HCT116 (cell line): ENCODE measurements around the gene ARTN. TPM values are rescaled to one million over a fixed set of nuclear protein-coding genes. Genes with fewer than 3 reads are reported as not detected.

Experiments used
- ATAC-seq: fragments of 200-7000 bp; cut with Tn5 transposase; 2 replicates; pipeline ENCODE4 v1.9.1; 2020; ENCODE audit warnings: mild to moderate bottlenecking, moderate library complexity
- BruUV-seq: library from RNA; stranded (reverse); fragments of 400-500 nt; replicated peaks from 2 replicates; lab custom pipeline; 2021; lab: Mats Ljungman, UMichigan
- CTCF ChIA-PET: fragments of 300-600 bp; sonication (Branson Sonifier 250); formaldehyde crosslinking; loops from one replicate; lab custom pipeline; 2021; ENCODE audit warnings: antibody characterized with exemption; lab: Charles Lee
- POLR2A ChIA-PET: fragments of 300-600, 350-600 bp; sonication (Branson Sonifier 250); formaldehyde crosslinking; loops from one replicate; lab custom pipeline; 2021; ENCODE audit warnings: antibody characterized with exemption; lab: Charles Lee
- RAD21 ChIA-PET, 2 experiments: fragments of 300-600 bp; sonication (Branson Sonifier 250); formaldehyde crosslinking; loops; one replicate each; lab custom pipeline; 2023; ENCODE audit warnings: low total read pairs in 2 of 2; ENCODE audit not compliant: uncharacterized antibody in 2 of 2, unreplicated experiment in 2 of 2, low non-redundant PET in 1 of 2; lab: Charles Lee
- DNase-seq: peaks from one replicate; pipeline ENCODE4 v3.0.0-alpha.2; 2010; ENCODE audit warnings: low read depth, low spot score
- H2AFZ ChIP-seq: fragments of 200-600 bp; shearing (Covaris generic), sonication (generic); 2 replicates; pipeline ENCODE4 v1.6.1; 2017; ENCODE audit warnings: low read depth, mixed run types, mixed read lengths, antibody characterized with exemption, low read length; ENCODE audit not compliant: poor library complexity, severe bottlenecking
- H3K27ac ChIP-seq: 2 replicates; pipeline ENCODE4 v1.5.1; 2012; ENCODE audit warnings: low read depth, low read length
- H3K27me3 ChIP-seq: fragments of 200-600 bp; sonication (generic); 2 replicates; pipeline ENCODE4 v1.6.1; 2016; ENCODE audit warnings: mixed run types, low read length, mixed read lengths; ENCODE audit not compliant: insufficient read depth
- H3K36me3 ChIP-seq, 2 experiments: fragments of 200-500 bp in 1 of 2; fragments of 200-600 bp in 1 of 2; sonication (Bioruptor generic) in 1 of 2; sonication (generic) in 1 of 2; 2 replicates each; pipeline versions ENCODE4 v1.5.1 to v1.6.1; 2014 to 2016; ENCODE audit warnings: low read length in 2 of 2, inconsistent platforms in 1 of 2, mixed read lengths in 1 of 2, mixed run types in 1 of 2; ENCODE audit not compliant: insufficient read depth in 2 of 2, control insufficient read depth in 1 of 2
- H3K4me1 ChIP-seq, 2 experiments: fragments of 200-600 bp in 1 of 2; sonication (generic) in 1 of 2; 2 replicates each; pipeline versions ENCODE4 v1.5.1 to v1.6.1; 2012 to 2017; ENCODE audit warnings: low read length in 2 of 2, inconsistent platforms in 1 of 2, mild to moderate bottlenecking in 1 of 2, mixed read lengths in 1 of 2, mixed run types in 1 of 2, moderate library complexity in 1 of 2; ENCODE audit not compliant: insufficient read depth in 2 of 2, control insufficient read depth in 1 of 2
- H3K4me2 ChIP-seq: fragments of 200-600 bp; sonication (generic); 2 replicates; pipeline ENCODE4 v1.6.1; 2017; ENCODE audit warnings: mixed run types, low read length, mixed read lengths
- H3K4me3 ChIP-seq, 2 experiments: fragments of 200-600 bp in 1 of 2; sonication (generic) in 1 of 2; replicated peaks in 1 of 2; 2 replicates each; pipeline ENCODE4 v1.5.1; 2011 to 2016; ENCODE audit warnings: low read length in 2 of 2, control low read depth in 1 of 2, low read depth in 1 of 2, mild to moderate bottlenecking in 1 of 2, mixed read lengths in 1 of 2, mixed run types in 1 of 2
- H3K79me2 ChIP-seq: fragments of 200-600 bp; sonication (generic); 2 replicates; pipeline ENCODE4 v1.6.1; 2017; ENCODE audit warnings: mild to moderate bottlenecking, mixed run types, low read length, moderate library complexity, mixed read lengths; ENCODE audit not compliant: insufficient read depth
- H3K9ac ChIP-seq: fragments of 200-600 bp; sonication (generic); 2 replicates; pipeline ENCODE4 v1.6.1; 2016; ENCODE audit warnings: low read length, mixed read lengths
- H3K9me2 ChIP-seq: fragments of 200-600 bp; sonication (generic), shearing (Covaris generic); 2 replicates; pipeline ENCODE4 v1.6.1; 2017; ENCODE audit warnings: mixed run types, mild to moderate bottlenecking, moderate library complexity; ENCODE audit not compliant: insufficient read depth
- H3K9me3 ChIP-seq, 2 experiments: fragments of 200-500 bp in 1 of 2; fragments of 200-600 bp in 1 of 2; sonication (Bioruptor generic) in 1 of 2; sonication (generic) in 1 of 2; 2 replicates each; pipeline ENCODE4 v1.6.1; 2014 to 2017; ENCODE audit warnings: low read length in 2 of 2, mixed read lengths in 2 of 2, inconsistent platforms in 1 of 2, low read depth in 1 of 2, mild to moderate bottlenecking in 1 of 2, mixed run types in 1 of 2, moderate library complexity in 1 of 2; ENCODE audit not compliant: control insufficient read depth in 1 of 2, insufficient read depth in 1 of 2
- H4K20me1 ChIP-seq: fragments of 200-600 bp; sonication (generic), shearing (Covaris generic); 2 replicates; pipeline ENCODE4 v1.6.1; 2017; ENCODE audit warnings: mixed run types, mild to moderate bottlenecking, moderate library complexity; ENCODE audit not compliant: insufficient read depth
- CEBPB ChIP-seq: IDR thresholded peaks from 2 replicates; pipeline ENCODE4 v1.6.1; 2012; ENCODE audit warnings: low read depth
- EZH2 ChIP-seq: fragments of 200-600 bp; sonication (generic); IDR thresholded peaks from 2 replicates; pipeline ENCODE4 v1.6.1; 2017; ENCODE audit warnings: antibody characterized with exemption, mixed run types
- EZH2phosphoT487 ChIP-seq: fragments of 200-600 bp; IDR thresholded peaks from 2 replicates; pipeline ENCODE4 v1.6.1; 2018; ENCODE audit warnings: antibody characterized with exemption, borderline replicate concordance
- JUND ChIP-seq: IDR thresholded peaks from 2 replicates; pipeline ENCODE4 v1.6.1; 2012
- POLR2A ChIP-seq: IDR thresholded peaks from 2 replicates; pipeline ENCODE4 v1.7.0; 2011; ENCODE audit warnings: borderline replicate concordance; ENCODE audit not compliant: insufficient read depth, insufficient read length; ENCODE audit errors: extremely low read depth
- RAD21 ChIP-seq: IDR thresholded peaks from 2 replicates; pipeline ENCODE4 v1.6.1; 2012; ENCODE audit warnings: low read depth, mild to moderate bottlenecking
- SP1 ChIP-seq: IDR thresholded peaks from 2 replicates; pipeline ENCODE4 v1.6.1; 2012; ENCODE audit warnings: low read depth
- intact Hi-C: fragments of 100-400 bp; cut with micrococcal nuclease; formaldehyde crosslinking; loops from 2 replicates; pipeline ENCODE4 v1.10.0; 2022
- total RNA-seq: library from RNA; stranded (reverse); gene quantifications from one replicate; pipeline ENCODE4 v1.2.1, GENCODE V29; 2021; ENCODE audit not compliant: unreplicated experiment
- TF ChIP-seq, protein P1 (sequence below): IDR thresholded peaks from 2 replicates; pipeline ENCODE4 v1.6.1; 2011; ENCODE audit warnings: mild to moderate bottlenecking, low read length, moderate library complexity; ENCODE audit not compliant: insufficient replicate concordance; ENCODE audit errors: extremely low read depth

ARTN gene
- total RNA-seq, 1 experiment from 2014 or later, result 36.4 TPM

- CTCF ChIA-PET, result no interaction called here
- DNase-seq (no peak), ATAC-seq (no peak)
- Histone ChIP-seq H4K20me1 (no peaks in the 10 kb centered on the region), H3K4me2 (peak overlapping the region; percentile 93), H3K36me3 (peaks cover 9 to 33% of the 10 kb centered on the region in 2 experiments; a peak in 3 of 4 replicates), H3K27me3 (no peaks in the 10 kb centered on the region), H3K4me3 (peak overlapping the region; percentile 94 to 99; a peak in 3 of 4 replicates), H3K9ac (no peak overlapping the region; the same call in 1 of the 2 replicates), H3K9me3 (no peaks in the 10 kb centered on the region), H2AFZ (no peak overlapping the region), H3K79me2 (peaks cover 34% of the 10 kb centered on the region), H3K27ac (no peak overlapping the region), H3K9me2 (no peaks in the 10 kb centered on the region), H3K4me1 (peaks cover 17 to 41% of the 10 kb centered on the region in 2 experiments)
- intact Hi-C loops, result no loop called here
- no TSS peak for BruUV-seq
- RAD21 ChIA-PET, result no interaction called here
- POLR2A ChIA-PET, result no interaction called here
- no peak for TF ChIP-seq RAD21
- no peak for TF ChIP-seq POLR2A
- no peak for TF ChIP-seq EZH2
- TF ChIP-seq, protein P1, sequence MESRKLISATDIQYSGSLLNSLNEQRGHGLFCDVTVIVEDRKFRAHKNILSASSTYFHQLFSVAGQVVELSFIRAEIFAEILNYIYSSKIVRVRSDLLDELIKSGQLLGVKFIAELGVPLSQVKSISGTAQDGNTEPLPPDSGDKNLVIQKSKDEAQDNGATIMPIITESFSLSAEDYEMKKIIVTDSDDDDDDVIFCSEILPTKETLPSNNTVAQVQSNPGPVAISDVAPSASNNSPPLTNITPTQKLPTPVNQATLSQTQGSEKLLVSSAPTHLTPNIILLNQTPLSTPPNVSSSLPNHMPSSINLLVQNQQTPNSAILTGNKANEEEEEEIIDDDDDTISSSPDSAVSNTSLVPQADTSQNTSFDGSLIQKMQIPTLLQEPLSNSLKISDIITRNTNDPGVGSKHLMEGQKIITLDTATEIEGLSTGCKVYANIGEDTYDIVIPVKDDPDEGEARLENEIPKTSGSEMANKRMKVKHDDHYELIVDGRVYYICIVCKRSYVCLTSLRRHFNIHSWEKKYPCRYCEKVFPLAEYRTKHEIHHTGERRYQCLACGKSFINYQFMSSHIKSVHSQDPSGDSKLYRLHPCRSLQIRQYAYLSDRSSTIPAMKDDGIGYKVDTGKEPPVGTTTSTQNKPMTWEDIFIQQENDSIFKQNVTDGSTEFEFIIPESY, result no peak
- no peak for TF ChIP-seq JUND
- TF ChIP-seq SP1, result no peak
- TF ChIP-seq EZH2phosphoT487, result no peak
- TF ChIP-seq CEBPB, result no peak
Observed at GRCh38 chr1:43971336-43971980, 37.9 kb downstream of the ARTN start.
